ENCODE measurements around the gene EPB41L4B.

The EPB41L4B gene

DNA sequence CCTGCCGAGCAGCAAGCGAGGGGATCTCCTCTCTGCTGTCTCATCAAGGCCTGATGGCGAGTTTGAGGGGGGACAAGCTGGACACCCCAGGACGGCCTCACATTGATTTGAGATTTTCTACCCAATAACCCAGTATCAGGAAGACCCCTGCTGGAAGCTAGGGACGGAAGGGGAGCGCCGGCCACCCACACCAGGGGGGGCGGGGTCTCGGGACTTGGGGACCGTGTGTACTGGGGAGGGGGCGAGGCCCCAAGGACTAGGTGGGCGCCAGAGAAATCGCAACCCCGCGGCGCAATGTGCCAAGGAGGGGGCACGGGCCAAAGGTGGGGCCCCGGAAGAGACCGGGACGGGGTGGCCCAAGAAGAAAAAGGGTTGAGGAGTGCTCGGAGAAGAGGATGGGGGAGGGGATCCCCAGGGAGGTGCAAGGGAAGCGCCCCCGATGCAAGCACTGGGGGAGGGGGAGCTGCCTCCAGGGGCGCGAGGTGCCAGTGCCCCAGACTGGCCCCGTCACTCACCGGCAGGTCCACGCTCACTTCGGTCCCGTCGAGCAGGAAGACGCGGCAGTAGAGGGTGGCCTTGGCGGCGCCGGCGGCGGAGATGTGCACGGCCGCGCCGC, 1.1 kb downstream of the EPB41L4B start:
- peak; percentile 51 for DNase-seq

DNA sequence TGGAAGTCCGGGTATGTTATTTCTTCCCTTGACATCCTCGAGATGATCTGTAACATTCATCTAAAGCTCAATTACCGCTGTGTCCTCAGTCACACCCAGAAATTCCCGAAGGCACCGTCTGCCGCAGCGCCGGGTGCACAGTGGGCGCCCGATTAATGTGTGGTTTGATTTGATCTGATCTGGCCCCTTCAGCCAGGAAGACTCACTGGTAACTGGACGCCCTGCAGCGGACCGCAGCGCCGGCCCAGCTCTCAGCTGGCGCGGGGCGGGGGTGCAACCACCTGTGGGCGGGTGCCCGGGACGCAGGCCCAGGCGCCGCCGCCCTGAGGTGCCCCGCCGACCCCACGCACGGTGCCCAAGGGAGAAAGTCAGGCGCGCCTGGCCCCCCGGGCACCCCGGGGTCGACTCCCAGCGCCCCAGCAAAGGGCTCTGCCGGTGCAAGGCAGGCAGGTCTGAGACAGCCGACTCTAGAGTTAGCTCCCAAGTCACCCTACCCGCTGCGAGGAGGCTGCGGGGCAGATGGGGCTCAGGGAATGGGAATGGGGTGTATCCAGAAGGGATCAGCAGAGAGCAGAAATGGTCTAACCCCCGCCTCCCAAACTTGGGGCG, 1.7 kb downstream of the EPB41L4B start:
- DNase-seq = peak; percentile 51

DNA sequence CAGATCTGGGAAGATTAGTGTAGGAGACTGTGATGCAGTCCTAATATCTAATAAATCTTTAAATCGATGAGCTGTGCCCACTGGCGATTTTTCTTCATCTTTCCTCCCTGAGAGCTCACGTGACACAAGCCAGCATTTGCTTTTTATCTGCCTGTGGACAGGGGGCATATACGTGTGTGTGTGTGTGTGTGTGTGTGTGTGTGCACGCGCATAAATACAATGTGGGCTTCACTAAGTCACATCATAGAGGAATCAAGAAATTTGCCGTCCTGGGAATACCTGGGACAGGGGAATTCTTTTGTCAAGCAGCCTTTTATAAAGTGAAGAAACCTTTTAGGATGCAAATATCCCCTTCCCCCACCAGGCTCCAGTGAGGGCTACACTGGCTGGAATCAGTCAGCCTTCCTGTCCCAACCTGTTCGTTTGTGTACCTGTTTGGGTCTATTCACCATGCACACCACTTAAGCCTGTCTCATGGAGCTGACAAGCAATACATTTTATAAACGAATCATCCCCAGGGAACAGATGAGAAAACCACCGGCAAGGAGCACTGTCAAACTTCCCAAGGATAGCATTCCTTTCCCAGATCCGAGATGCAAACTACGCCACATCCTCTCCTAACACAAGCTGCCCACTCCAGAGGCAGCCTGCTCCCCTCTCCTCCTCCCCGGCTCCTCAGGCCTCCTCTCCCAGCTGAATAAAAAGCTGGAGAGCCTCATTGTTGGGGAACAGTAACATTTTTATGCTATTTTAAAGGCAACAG, 2.7 kb downstream of the EPB41L4B start:
- DNase-seq = no peak

DNA sequence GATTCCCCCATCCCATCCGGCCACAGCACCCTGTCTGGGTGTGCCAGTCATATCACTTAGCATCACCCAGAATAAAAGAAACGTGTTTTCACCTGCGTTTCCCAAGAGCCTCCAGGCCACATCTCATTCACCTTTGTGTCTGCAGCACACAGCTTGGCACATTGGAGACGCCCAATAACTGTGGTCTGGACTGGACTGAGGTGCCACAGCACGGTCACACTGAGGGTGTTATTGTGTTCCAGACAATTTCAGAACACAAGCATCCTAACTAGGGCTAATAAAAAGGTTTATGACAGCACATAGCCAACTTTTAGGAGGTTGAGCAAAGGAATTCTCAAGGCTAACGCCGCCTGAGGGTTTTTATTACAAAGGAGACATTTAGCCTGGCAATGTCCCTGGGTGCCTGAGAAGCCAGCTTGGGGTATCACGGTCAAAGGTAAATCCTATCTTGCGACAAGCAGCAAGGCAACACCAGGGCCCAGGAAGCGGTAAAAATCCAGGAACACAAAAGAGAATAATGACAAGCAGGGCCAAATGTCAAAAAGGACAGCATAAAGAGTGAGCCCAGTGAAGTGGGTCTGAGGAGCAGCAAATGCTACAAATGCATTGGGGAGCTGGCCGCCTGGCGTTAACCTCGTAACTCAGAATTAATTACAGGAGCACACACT, 3.4 kb downstream of the EPB41L4B start:
- no peak for DNase-seq

DNA sequence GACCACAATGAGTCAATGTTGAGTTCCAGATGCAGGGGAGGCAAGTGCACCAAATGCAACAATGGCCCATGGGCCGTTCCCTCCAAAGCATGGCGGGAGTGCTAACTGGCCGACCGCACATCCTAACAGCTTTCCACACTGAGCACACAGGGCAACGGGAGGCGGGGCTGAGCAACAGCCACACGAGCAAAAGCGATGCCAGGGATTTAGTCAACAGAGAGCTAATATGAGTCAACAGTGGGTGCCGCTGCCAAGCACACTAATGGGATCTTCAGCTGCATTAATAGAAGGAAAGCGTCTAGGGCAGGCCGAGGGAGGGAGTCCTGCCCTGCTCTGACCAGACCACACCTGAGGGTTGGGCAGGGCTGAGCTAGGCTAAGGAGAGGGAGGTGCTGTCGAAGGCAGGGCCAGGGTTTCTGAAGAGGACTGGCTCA, 4.6 kb downstream of the EPB41L4B start:
- DNase-seq = no peak

DNA sequence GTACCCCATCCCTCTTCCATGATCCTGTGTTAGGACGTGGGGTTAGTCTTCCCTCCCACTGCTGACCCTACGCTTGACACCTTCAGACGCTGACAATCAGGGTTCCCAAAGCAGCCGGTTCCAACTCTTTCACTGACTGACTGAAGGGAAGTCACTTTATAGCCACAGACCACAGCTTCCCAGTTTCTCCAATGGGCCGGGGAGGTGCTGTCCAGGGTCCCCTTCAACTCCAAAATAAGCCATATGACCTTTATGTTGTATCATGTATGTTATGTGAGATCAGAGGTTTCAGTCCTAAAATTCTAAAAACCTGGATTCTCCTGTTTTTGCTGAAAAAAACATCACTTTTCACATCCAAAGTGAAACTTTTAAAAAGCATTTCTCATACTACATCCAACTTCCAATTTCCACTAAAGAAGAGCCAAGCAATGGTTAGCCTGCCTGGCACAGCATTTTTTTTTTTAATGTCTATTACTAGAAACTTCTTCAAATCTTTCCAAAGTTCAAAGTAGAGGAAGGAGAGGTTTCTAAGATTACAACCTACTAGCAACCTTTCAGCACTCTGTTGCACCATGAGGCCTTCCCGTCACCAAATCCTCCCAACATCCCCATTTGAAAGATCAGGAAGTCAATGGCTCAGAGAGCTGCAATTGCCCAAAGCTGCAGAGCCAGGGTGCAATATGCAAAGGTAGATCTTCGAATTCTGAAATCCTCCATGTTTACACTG, 5.2 kb downstream of the EPB41L4B start:
- DNase-seq = no peak

DNA sequence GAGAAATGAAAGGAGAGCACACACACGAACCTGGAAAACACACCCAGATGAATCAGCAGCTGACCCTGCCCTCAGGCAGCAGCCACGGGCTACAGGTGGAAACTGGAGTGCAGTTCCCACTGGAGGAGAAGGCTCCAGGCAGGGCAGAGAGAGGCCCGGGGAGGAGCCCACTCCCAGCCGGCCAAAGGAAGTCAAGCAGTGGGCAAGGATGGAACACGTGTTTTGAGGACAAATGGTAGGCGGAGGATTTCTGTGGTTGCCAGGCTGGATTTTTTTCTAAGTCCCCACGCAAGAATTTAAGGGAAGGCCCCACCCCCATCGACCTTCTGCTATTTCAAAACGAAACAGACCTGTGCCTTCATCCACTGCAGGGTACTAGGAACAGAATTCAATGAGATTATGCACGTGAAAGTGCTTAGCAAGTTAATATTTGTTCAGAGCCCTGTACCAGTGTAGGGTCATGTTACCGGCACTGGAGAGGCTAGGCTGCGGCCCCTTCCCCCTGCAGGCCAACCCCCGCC, 6.8 kb downstream of the EPB41L4B start:
- DNase-seq = no peak

DNA sequence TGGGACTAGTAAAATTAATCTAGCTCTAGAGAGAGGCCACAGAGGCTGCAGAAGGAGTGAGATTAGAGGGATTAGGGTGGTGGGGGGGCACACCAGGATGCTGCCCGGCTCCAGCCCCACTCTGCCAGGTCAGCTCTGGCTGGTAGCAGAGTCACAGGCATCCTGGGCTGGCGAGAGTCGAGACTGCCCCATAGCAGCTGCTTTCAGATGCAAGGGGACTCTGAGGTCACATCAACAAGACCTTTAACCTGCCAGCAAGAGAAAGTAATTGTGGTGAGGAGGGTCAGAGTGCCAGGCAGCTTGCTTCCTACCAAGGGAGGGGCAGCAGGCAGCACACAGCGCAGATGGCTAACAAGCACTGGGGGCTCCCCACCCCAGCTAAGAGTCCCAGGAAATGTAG, 7.5 kb downstream of the EPB41L4B start:
- no peak for DNase-seq

DNA sequence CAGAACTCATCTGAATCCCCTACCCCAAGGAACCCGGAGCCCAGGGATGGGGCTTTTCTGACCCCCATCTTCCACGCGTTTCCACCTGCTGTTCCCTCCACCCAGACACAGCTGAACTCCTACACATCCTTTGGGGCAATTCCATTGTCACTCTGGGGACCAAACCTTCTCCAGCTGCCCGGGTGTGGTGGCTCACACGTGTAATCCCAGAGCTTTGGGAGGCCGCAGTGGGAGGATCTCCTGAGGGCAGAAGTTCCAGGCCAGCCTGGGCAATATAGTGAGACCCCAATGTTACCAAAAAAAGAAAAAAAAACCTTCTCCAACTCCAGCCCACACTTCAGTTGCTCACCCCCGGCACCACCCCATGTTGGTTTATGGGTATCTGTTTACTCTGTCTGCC, 8.1 kb downstream of the EPB41L4B start:
- DNase-seq = no peak

DNA sequence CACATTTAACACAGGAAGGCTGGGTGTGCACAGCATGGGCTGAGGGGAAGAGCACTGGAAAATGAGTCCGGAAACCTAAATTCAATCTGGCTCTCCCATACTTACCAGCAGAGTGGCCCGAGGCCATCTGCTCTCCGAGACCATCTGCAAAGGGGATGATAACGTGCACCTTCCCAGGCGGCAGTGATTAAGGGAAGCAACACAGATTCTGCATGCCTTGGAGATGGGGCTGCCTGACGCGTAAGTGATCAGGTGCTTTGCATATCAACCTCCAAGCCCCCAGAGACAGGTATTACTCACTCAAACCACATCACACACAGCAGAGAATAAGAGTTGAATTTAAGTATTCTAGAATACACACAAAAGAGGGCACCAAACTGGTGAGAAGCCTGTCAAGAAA, 9.1 kb downstream of the EPB41L4B start:
- DNase-seq = no peak

DNA sequence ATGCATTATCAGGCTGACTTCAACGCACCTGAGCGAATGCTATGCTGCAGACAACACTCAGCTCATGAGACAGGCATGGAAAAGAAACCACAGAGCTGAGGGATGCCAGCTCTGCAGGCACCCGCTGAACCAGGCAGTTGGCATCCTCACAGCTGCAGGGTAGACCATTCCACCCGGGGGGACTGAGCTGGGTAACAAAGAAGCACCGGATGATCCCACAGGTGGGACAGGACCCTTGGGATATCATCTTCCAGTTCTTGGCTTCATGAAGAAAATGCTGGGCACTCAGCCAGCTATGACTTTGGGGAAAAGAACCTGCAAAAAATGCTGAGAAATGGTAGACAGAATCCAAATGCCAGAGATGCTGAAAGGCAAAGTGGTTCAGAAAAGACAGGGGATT, 9.6 kb downstream of the EPB41L4B start:
- no peak for DNase-seq

DNA sequence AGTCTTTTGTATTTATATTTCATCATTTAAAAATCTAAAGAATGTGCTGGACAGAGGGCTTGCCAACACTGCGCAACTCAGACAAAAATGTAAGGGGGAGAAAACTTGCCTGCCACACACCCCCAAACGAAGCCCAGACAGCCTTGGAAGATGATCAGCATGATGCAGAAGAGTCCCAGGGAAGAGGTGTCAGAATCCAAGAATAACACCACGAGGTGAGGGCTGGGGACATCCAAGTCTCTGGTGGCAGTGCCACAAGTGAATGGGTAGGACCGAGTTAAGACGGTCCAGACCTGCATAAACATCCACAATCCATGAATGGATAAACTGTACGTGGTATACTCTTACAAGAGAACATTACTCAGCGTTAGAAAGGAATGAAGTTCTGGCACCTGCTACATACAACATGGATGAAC, 10.4 kb downstream of the EPB41L4B start:
- no peak for DNase-seq

DNA sequence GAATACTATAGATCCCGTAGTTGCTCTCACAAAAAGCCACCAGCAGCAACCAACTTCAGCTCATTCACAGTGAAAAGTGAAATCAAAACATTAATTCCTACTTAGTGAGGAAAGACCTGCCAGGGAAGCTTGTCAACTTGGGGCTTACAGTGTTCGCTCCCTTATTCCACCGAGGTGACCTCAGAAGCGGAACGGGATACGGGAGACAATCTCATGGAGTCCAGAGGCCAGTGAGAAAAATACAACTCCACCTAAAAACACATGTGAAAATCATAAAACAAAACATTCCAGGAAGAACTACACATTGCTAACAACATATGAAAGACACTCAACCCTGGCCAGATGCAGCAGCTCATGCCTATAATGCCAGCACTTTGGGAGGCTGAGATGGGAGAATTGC, 11.6 kb downstream of the EPB41L4B start:
- no peak for DNase-seq

DNA sequence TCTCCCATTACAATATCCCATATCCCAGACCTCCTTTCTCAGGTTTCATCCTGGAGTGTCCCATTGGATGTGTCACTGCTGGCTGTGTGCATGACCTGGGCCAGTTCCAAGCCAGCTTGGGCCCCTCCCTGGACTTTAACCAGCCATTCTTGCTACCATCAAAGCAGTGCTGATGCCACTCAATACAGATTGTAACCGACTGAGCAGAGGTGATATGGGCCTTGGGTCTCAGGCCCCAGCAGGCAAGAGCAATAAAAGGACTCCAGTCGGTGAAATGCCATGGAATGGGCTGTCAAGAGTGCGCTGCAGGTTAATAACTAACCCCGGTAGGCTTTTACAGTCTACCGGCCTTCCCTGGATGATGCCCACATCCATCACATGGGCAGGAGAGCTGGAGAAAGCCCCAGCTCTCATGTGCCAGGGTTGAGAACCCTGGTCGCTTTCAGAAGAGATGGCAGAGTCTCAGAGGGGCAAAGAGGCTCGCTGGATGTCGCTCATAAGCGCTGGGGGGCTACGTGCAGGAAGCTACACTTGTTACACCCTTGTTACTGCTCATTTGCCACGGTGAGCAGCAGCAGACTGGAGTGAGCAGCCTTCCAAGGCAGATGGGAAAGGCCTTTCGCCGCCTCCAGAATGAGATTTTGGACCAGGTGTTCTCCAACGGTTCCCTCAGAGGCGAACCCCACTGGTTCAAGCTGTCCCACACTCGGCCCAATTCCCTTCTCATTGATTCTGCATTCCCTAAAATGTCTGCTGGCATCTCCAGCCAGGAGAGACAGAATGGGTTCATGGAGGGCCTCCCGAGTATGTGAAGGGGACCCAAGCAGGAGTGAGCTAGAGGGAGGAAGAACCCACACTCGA, 13.2 kb downstream of the EPB41L4B start:
- no peak for DNase-seq

DNA sequence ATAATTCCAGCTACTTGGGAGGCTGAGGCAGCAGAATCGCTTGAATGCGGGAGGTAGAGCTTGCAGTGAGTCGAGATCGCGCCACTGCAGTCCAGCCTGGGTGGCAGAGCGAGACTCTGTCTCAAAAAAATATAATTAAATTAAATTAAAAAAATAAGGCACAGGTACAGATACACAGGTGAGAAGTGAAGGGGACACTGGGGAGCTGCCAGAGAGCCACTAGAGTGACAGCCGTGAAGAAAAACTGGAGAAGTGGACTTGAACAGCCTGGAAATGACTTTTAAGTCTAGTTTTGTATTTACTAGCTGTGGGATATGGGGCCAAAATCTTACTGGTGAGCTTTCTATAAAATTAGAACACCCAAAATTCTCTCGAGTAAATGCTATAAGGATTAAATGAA, 15.1 kb downstream of the EPB41L4B start:
- DNase-seq = no peak

DNA sequence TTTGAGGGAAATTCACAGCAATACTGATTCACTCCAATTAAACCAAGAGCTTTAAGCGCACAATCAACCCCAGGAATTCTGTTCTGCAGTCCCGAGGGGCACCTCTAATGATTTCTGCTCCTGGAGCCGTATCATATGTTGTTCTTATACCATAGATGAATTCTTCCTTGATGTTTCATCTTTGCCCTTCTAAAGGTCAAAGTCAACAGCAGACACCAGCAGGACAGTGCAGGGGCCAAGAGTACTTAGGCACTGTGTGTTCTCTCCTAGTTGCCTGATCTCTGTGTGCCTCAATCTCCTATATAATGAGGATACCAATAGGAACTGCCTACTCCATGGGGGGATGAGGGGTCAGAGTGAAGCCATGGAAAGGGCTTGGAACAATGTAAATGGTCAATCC, 16.5 kb downstream of the EPB41L4B start:
- no peak for DNase-seq

DNA sequence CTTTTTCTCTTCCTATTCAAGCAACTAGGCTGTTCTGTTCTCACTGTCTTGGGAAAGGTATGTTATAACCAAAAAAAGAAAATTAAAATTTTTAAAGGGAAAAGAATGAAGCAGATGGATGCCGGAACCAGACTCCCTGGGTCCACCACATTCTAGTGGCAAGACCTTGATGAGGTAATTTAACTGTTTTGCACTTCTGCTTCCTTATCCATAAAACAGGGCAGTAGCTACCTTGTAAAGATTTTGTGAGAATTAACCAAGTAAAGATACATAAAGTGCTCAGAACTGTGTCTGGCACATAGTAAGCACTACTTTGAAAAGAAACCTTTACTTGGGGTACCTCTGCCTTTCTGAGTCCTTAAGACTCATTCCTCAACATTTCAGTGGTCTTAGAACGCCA, 17.0 kb downstream of the EPB41L4B start:
- no peak for DNase-seq

DNA sequence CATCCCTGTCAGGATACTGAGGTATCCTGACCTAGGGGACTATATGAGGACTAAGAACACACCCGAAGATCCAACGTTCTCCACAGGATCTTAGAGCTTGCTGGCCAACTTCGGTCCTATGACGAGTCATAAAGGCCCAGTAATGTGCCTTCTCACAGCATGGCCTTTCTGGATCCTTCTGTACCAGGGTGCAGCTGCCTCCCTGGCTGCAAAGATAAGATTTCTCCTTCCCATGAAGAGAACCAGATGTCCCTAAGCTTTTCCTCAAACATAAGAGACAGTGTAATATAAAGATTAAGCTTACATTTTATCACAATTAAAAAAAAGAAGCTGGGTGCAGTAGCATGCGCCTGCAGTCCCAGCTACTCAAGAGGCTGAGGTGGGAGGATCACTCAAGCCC, 18.3 kb downstream of the EPB41L4B start:
- no peak for DNase-seq

DNA sequence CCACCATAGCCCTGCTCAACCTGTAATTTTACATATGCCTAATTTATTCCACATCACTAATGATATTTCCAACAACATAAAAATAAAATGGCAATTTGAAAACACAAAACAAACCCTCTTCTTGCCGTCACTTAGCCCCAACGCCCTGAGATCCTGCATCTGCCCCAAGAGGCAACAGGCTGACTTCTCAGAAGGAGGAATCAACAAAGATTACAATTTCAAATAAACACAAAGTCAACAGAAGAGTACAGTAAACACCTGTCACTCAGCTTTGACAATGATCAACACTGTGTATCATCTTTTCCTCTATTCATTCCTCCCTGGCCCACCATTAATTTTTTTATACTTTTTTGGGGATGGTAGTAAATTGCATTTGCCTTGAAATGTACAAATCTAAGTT, 19.8 kb downstream of the EPB41L4B start:
- DNase-seq = no peak

DNA sequence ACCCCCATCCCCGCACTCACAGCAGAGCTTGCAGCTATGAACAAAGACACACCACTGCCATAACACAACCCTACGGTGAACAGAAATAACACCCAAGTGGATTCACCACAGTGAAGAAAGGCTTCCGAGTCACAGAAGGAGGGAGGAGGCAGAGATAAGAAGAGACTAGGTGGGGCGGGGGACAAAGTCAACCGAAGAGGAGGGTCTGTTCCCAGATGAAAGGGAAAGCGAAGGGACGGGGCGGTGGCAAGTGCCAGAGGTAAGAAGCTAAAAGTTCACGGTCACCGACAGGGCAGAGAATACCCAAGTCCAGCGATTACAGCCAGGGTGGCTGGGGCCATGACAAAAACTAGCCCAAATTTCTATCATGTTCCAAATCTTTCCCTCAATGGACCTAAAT, 21.0 kb downstream of the EPB41L4B start:
- no peak for DNase-seq

DNA sequence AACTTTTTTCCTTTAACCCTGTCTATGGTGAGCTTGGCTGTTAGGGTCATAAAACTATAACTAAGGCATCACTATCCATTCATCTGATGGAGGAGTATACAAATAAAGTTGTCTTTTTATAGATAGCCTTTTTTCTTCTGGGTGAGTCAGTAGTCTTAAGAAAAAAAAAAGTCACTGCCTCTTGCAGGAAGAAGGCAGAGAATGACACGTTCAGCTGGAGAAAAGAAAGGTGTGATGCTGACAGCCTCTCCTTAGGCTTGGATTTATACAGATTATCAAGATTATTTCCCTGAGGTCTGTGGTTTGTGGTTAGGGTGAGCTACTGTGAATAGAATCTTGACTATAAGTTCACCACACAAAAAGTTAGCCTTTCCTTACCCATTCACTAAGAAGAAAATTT, 23.0 kb downstream of the EPB41L4B start:
- DNase-seq = no peak

Measured in right forelimb (tissue), 1 donor.